BE2C (cell line): ENCODE data around the gene RASSF9.

Source experiments
- DNase-seq: peaks from one replicate; pipeline ENCODE4 v3.0.0-alpha.2; 2020
- H3K27me3 ChIP-seq: fragments of 250-450 bp; sonication (Bioruptor Pico); 2 replicates; pipeline ENCODE4 v1.5.1; 2020; ENCODE audit warnings: mild to moderate bottlenecking
- H3K36me3 ChIP-seq: fragments of 250-450 bp; sonication (Bioruptor Pico); 2 replicates; pipeline ENCODE4 v1.5.1; 2020; ENCODE audit warnings: mild to moderate bottlenecking
- H3K4me1 ChIP-seq: fragments of 250-450 bp; sonication (Bioruptor Pico); 2 replicates; pipeline ENCODE4 v1.5.1; 2020
- H3K4me3 ChIP-seq: 2 replicates; pipeline ENCODE4 v1.5.1; 2011; ENCODE audit warnings: low read depth, low read length
- H3K9me3 ChIP-seq: fragments of 250-450 bp; sonication (Bioruptor Pico); 2 replicates; pipeline ENCODE4 v1.5.1; 2020
- CTCF ChIP-seq: IDR thresholded peaks from 2 replicates; pipeline ENCODE4 v1.5.1; 2012; ENCODE audit warnings: mild to moderate bottlenecking, low read depth, low read length

Gene RASSF9

GRCh38 chr12:85814071-85814470 is 22.1 kb downstream of the RASSF9 start:
- Histone ChIP-seq H3K27me3 (no peaks in the 10 kb centered on the region; the same call in 1 of the 2 replicates), H3K4me1 (no peaks in the 10 kb centered on the region), H3K4me3 (no peak overlapping the region), H3K9me3 (no peaks in the 10 kb centered on the region), H3K36me3 (no peaks in the 10 kb centered on the region)
- no peak for TF ChIP-seq CTCF
- no peak for DNase-seq

- Histone ChIP-seq H3K9me3 (no peaks in the 10 kb centered on the region), H3K4me1 (no peaks in the 10 kb centered on the region), H3K36me3 (no peaks in the 10 kb centered on the region), H3K4me3 (no peak overlapping the region), H3K27me3 (no peaks in the 10 kb centered on the region; the same call in none of the 2 replicates)
- TF ChIP-seq CTCF = no peak
- DNase-seq = no peak
These were observed 26.7 kb downstream of the RASSF9 start for GRCh38 chr12:85809500-85809899.

- H3K36me3 ChIP-seq = no peaks in the 10 kb centered on the region
- no peaks in the 10 kb centered on the region; the same call in none of the 2 replicates for H3K27me3 ChIP-seq
- no peaks in the 10 kb centered on the region for H3K4me1 ChIP-seq
- DNase-seq = no peak
- TF ChIP-seq CTCF = no peak
- no peaks in the 10 kb centered on the region for H3K9me3 ChIP-seq
- H3K4me3 ChIP-seq = no peak overlapping the region
These were observed 28.5 kb downstream of the RASSF9 start for GRCh38 chr12:85807730-85808129.

GRCh38 chr12:85805654-85806053 is 30.6 kb downstream of the RASSF9 start:
- TF ChIP-seq CTCF = no peak
- H3K4me3 ChIP-seq = no peak overlapping the region
- DNase-seq = no peak

GRCh38 chr12:85804663-85805062 is 31.5 kb downstream of the RASSF9 start:
- no peak for TF ChIP-seq CTCF
- Histone ChIP-seq H3K36me3 (no peaks in the 10 kb centered on the region), H3K9me3 (no peaks in the 10 kb centered on the region), H3K4me3 (no peak overlapping the region), H3K27me3 (no peaks in the 10 kb centered on the region; the same call in 1 of the 2 replicates), H3K4me1 (no peaks in the 10 kb centered on the region)
- no peak for DNase-seq

More at GRCh38 chr12:85805654-85806053, 30.6 kb downstream of the RASSF9 start:
- no peaks in the 10 kb centered on the region for H3K36me3 ChIP-seq
- no peaks in the 10 kb centered on the region; the same call in 1 of the 2 replicates for H3K27me3 ChIP-seq
- H3K4me1 ChIP-seq = no peaks in the 10 kb centered on the region
- H3K9me3 ChIP-seq = no peaks in the 10 kb centered on the region

- no peak for DNase-seq
- H3K36me3 ChIP-seq = no peaks in the 10 kb centered on the region
- no peak overlapping the region for H3K4me3 ChIP-seq
- no peak for TF ChIP-seq CTCF
- no peaks in the 10 kb centered on the region; the same call in 1 of the 2 replicates for H3K27me3 ChIP-seq
- no peaks in the 10 kb centered on the region for H3K9me3 ChIP-seq
- H3K4me1 ChIP-seq = no peaks in the 10 kb centered on the region
These were observed 32.3 kb downstream of the RASSF9 start for GRCh38 chr12:85803923-85804322.
